Stimulated activated CD8-positive, alpha-beta memory T cell treated with anti-CD3 and anti-CD28 coated beads, Interleukin-12 subunit alpha, Interleukin-12 subunit beta, amount 100 ng/mL, for 24 hours (primary cell): ENCODE results near the gene NAGA.
"Not testable (repeated sequence)": the region's sequence is repeated elsewhere in the genome, so short reads cannot be mapped to it uniquely, and the experiment has no call there.

Source experiments
- DNase-seq: peaks from one replicate; pipeline ENCODE4 v3.0.0-alpha.2; 2020; ENCODE audit errors: extremely low read depth

The NAGA gene

DNA sequence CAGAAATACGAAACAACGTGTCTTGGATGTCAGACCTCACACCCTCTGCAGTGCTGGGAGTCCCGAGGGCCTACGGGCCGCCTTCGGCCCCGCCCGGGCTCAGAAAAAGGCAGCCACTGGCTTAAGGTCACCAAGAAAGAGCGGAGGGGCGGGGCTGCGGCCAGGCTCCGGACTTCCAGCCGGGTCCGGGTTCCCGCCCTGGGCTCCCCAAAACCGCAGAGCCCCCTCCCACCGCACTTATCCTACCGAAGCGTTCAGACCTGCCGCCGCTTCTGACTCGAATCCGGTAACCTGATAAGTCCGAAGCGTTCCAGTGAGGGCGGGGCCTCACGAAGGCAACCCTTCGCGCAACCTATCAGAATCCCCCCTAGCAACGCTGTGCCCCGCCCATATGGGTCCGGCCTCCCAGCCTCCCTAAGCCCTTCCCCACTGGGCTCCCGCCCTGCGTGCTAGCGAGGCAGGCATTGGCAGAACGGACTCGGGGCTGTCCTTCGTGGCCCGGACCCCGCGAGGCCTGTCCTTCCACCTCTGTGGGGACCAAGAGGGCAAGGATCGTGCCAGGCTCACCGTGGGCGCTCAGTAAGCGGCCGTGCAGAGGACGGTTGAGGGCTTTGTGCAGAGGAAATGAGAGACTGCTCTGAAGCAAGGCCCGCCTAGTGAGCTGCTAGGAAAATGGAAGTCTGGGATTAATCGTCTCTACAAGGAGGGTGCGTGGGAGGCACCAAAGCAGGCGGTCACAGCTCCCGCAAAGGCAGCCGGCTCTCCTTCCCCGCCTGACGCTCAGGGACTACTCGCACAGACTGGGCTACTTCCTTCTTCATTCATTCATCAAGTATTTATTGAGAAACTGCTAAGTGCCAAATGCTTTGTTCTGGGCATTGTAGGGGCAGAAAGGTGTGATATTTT is at the start of gene NAGA:
Gene NAGA, minus strand, starts transcription at position 296 of the 906 bp plus-strand sequence. CDS start 515 bp downstream, outside the sequence.
- DNase-seq, result peak; percentile 84

- no peak for DNase-seq
These were observed 46.3 kb upstream of the NAGA start for GRCh38 chr22:42116848-42117424.

- DNase-seq, result not testable (repeated sequence)
These were observed 44.8 kb upstream of the NAGA start for GRCh38 chr22:42115420-42115830.

- DNase-seq, result no peak
These were observed 44.1 kb upstream of the NAGA start for GRCh38 chr22:42114721-42115120.

DNA sequence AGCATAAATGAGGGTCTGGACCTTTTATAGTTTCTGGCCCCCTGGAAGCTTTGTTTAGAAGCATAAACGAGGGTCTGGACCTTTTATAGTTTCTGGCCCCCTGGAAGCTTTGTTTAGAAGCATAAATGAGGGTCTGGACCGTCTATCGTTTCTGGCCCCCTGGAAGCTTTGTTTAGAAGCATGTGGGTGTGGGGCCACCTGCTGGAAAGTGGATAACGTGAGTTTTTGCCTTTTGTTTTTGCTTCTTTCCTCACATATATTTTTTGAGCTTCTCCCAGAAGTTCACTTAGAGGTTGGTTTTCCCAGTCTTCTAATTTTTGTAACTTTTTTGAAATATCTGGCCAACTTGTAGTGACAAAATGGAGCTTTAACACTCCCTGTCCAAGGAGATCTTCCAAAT is 42.2 kb upstream of the NAGA start:
- DNase-seq, result not testable (repeated sequence)

- DNase-seq, result no peak
These were observed 41.2 kb upstream of the NAGA start for GRCh38 chr22:42111798-42112197.

GRCh38 chr22:42108848-42109247 is 38.2 kb upstream of the NAGA start:
- no peak for DNase-seq

DNA sequence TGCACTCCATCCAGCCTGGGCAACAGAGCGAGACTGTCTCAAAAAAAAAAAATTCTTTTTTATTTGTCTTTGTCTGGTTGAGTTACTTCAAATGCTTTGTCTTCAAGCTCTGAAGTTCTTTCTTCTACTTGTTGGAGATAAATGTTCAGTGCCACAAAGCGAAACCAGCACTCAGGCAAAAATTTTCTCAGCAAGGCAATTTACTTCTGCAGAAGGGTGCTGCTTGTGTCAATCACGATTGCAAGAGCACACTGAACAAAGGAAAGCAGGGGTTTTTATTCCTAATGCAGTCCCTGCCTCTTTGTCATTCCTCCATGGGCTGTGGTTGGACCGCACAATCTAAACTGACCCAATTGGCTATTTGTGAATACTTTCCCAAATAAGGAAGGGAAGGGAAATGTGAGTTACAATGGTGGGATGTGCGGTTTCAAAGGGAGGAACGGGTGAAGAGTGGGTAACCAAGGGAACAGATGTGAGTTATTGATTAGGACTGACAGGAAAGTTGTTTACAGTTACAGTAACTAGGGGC is 33.8 kb upstream of the NAGA start:
- not testable (repeated sequence) for DNase-seq

- no peak for DNase-seq
These were observed 30.6 kb upstream of the NAGA start for GRCh38 chr22:42101199-42101598.

DNA sequence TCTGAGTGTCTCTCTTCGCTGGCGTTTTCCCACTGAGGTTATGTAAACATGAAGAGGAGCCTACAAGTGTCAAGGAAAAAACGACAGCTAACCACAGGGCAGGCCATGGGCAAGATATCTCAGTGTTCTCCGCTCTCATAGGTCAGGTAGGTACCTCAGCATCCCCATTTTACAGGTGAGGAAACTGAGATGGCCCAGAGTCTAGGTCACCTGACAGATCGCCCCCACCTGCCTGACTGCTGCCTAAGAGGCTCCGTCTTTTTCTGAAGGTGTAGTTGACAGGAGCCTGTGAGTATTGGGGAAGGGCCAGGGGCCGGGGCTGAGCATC is 20.8 kb upstream of the NAGA start:
- no peak for DNase-seq

DNA sequence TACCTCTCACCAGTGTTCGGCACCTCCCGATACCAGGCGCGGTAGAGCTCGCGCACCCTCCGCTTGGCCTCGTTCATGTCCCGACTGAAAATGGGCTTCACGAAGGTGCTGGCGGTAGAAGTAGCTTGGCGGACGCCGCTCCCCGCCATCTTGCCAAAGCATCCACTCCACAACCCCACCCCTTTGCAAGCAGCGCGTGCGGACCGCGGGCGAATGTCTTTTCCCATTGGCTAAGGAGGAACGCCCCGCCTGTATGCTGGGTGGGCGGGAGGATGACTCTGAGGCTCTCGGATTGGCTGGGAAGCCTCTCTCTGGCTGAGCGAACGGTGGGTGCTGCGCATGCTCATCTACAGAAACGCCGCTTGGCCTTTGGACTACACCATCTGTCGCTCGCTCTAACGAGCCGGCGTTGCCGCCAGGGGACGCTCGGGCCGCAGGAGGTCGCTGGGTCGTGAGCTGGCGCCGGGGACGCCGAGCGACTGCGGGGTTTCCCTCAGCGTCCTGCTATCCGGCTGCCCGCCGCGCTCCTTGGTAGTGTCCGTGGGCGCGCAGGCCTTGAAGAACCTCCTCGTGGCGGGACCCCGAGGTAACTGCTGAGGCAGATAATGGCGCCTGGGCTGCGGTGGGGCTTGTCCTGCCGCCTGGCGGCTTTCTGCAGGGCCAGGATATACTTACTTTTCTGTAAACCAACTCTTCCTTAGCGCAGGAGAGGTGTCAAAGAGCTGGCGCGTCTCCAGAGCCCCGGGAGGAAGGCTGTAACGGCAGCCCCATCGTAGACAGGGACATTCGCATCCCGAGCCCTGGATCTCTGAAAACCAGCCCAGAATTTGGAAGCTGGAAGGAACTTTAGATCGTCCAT is 20.2 kb upstream of the NAGA start, which contains the start of gene NDUFA6:
Gene NDUFA6, minus strand, starts transcription at position 177 of the 859 bp plus-strand sequence. Its CDS starts 28 bp downstream, at position 149.
- DNase-seq, result peak; percentile 95

GRCh38 chr22:42086051-42086450 is 15.4 kb upstream of the NAGA start:
- DNase-seq, result no peak

DNA sequence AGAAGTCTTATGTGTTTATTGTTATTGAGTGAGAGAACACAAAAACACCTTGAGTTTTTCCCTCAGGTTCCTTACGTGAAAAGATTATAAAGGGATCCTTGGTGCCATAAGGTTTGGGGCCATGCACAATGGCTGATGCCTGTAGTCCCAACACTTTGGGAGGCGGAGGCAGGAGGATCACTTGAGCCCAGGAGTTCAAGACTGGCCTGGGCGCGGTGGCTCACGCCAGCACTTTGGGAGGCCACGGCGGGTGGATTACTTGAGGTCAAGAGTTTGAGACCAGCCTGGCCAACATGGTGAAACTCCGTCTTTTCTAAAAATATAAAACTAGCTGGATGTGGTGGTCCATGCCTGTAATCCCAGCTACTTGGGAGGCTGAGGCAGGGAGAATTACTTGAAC is 14.3 kb upstream of the NAGA start:
- DNase-seq, result no peak

DNA sequence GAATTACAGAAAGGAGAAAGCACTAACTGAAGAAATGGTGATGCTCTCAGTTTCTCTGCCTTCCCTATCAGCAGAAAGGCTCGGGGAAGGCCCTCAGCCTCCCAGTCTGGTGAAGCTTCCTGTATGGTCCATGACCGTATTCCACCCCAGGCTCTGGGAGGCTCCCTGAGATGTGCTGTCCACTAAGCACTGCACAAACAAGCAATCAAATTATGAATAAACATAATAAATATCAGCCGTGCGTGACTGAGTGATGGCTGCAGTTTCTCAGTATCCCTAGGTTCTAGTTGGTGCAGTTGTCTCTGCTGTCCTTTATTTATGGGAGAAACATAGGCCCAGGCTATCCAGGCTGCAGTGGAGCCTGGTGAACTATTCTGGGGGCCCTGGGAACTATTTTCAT is 12.5 kb upstream of the NAGA start:
- no peak for DNase-seq

GRCh38 chr22:42080287-42080686 is 9.7 kb upstream of the NAGA start:
- DNase-seq, result no peak

DNA sequence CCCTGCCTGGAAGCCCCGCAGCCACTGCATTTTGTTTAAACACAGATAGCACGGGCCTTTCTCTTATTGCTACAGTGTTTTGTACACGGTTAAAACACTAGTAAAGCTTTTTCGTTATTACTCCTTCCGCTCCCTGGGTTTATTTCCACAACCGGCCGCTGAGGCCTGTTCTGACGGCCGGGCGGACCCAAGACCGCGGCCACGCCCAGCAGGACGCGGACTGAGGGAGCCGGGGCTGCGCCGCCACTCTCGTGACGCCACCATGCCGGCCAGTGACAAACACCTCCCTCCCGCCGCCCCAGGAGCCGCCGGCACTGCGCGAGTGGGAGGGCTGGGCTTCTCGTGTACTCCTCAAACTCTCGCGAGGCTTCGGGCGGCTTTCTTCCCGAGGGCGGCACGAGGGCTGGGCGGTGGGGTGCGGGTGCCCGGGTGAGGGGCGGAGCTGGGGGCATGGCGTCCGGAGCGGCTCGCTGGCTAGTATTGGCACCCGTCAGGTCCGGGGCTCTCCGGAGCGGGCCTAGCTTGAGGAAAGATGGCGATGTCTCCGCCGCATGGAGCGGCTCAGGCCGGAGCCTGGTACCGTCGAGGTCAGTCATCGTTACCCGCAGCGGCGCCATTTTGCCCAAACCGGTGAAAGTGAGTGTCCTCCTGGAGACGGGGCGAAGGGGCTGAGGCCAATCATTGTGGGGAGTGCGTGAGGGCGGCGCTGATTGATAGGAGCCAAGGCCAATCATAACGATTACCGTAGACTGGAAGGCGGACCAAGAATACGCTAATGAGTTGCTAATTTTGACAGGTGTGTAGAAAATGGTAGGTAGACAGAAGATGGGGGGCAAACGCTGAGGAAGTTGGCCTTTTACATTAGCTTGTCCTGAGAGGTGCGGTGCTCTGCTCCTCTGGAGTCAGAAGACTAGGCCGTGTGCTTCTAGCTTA is 9.0 kb upstream of the NAGA start, which contains the start of gene SMDT1:
Gene SMDT1, plus strand, starts transcription at position 382 of the 933 bp plus-strand sequence. Its CDS starts 69 bp downstream, at position 451.
- peak; percentile 96 for DNase-seq

DNA sequence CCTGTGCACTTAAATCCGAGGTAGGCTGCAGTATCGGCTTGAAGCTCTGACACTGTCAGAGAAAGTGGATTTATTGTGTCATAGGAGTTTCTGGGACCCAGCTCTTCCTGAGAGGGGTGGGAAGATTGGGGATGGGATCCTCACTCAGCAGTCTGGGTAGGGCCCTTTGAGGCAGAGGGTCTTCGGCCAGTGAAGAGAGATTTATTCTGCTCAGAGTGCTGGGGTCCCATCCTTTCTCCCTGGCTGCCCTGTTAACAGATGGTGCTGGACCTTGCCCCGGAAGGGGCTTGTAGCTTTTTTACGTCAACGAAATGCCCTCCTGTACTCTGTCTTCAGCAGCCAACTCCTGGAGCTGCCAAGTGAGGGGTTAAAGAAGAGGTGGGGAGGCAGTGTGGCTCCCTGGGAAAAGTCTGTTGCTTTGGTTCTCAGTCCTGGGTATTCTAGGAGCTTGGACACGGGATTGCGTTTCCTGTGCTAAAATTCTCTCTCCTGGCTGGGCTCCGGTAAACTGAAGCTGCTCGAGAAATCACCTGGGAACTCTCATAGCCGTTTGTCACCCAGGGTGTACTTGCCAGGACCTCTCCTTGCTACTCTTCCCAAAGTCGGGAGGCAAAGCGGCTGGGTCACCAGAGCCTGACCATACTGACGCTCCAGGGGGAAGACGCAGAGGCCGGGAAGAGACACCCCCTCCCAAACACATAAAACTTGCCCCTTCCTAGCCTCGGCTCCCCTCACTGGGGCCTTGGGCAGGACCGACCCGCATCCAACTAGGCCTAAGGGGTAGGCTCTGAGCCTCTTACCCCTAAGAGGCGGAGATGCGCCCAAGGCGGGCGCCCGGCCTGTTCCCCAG is 8.1 kb upstream of the NAGA start:
- no peak for DNase-seq

- no peak for DNase-seq
These were observed 7.0 kb upstream of the NAGA start for GRCh38 chr22:42077486-42078125.

DNA sequence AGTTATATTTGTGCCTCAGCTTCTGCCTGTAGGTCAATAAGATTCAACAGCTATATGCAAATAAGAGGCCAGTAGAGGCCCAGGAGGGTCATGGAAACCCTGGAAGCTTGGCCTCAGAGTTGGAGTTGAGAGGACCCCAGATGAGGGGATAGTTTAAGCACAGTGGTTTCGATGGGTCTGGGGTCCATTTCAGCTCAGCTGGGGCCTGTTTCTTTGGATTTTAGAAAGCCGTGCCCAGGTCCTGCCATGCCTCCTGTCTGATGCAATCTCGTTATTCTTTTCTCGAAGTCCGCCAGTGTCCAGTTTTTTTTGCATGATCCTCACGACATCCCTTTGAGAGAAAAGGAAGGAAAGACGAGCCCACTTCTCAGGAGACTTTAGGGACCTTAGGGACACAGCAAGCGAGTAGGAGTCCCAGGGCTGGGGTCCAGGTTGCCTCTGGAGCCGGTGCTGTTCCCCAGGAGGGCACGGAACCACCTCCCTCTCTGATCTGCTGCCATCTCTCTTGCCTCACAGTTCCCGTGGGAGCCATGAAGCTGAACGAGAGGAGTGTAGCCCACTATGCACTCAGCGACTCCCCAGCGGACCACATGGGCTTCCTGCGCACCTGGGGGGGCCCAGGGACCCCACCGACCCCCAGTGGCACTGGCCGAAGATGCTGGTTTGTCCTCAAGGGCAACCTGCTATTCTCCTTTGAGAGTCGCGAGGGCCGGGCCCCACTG is 6.3 kb upstream of the NAGA start:
- no peak for DNase-seq
